ENCODE measurements around the gene AHCYL2. TPM values are rescaled to one million over a fixed set of nuclear protein-coding genes. Genes with fewer than 3 reads are reported as not detected.

AHCYL2 gene
- total RNA-seq, 1 donor from 2014 or later: 11.0 TPM

GRCh38 chr7:129421717-129422250, 197.0 kb downstream of the AHCYL2 start:
- Mint-ChIP-seq H3K4me1 (ENCODE audit: low read depth) (peaks cover 5% of the 10 kb centered on the region), H3K4me3 (ENCODE audit: unreplicated experiment) (no peak overlapping the region), H3K36me3 (ENCODE audit: low read depth) (peaks cover 7% of the 10 kb centered on the region), H3K9me3 (ENCODE audit: low read depth) (no peaks in the 10 kb centered on the region), H3K27me3 (ENCODE audit: low read depth) (no peaks in the 10 kb centered on the region), H3K27ac (ENCODE audit: unreplicated experiment) (no peak overlapping the region)
- no peak for TF ChIP-seq CTCF (IDR thresholded peaks at IDR 0.05)
- DNase-seq (ENCODE audit: low spot score): no peak

GRCh38 chr7:129422727-129423126, 197.9 kb downstream of the AHCYL2 start:
- Mint-ChIP-seq H3K9me3 (ENCODE audit: low read depth) (no peaks in the 10 kb centered on the region), H3K4me1 (ENCODE audit: low read depth) (peaks cover 5% of the 10 kb centered on the region), H3K27me3 (ENCODE audit: low read depth) (no peaks in the 10 kb centered on the region), H3K4me3 (ENCODE audit: unreplicated experiment) (no peak overlapping the region), H3K27ac (ENCODE audit: unreplicated experiment) (no peak overlapping the region), H3K36me3 (ENCODE audit: low read depth) (peaks cover 8% of the 10 kb centered on the region)
- no peak for DNase-seq (ENCODE audit: low spot score)
- TF ChIP-seq CTCF (IDR thresholded peaks at IDR 0.05): no peak

- no peak for DNase-seq (ENCODE audit: low spot score)
- no peak for TF ChIP-seq CTCF (IDR thresholded peaks at IDR 0.05)
- H3K9me3 Mint-ChIP-seq (ENCODE audit: low read depth): no peaks in the 10 kb centered on the region
Observed at GRCh38 chr7:129423700-129424410, 199.0 kb downstream of the AHCYL2 start.

GRCh38 chr7:129426482-129426881, 201.7 kb downstream of the AHCYL2 start:
- Mint-ChIP-seq H3K4me3 (ENCODE audit: unreplicated experiment) (no peak overlapping the region), H3K27me3 (ENCODE audit: low read depth) (no peaks in the 10 kb centered on the region), H3K36me3 (ENCODE audit: low read depth) (peaks cover 11% of the 10 kb centered on the region)

More at GRCh38 chr7:129423700-129424410, 199.0 kb downstream of the AHCYL2 start:
- H3K27ac Mint-ChIP-seq (ENCODE audit: unreplicated experiment): no peak overlapping the region
- no peak overlapping the region for H3K4me3 Mint-ChIP-seq (ENCODE audit: unreplicated experiment)
- no peaks in the 10 kb centered on the region for H3K27me3 Mint-ChIP-seq (ENCODE audit: low read depth)
- peaks cover 5% of the 10 kb centered on the region for H3K4me1 Mint-ChIP-seq (ENCODE audit: low read depth)
- H3K36me3 Mint-ChIP-seq (ENCODE audit: low read depth): peaks cover 9% of the 10 kb centered on the region

More at GRCh38 chr7:129426482-129426881, 201.7 kb downstream of the AHCYL2 start:
- no peak for TF ChIP-seq CTCF (IDR thresholded peaks at IDR 0.05)
- no peak overlapping the region for H3K27ac Mint-ChIP-seq (ENCODE audit: unreplicated experiment)
- peaks cover 3% of the 10 kb centered on the region for H3K4me1 Mint-ChIP-seq (ENCODE audit: low read depth)
- DNase-seq (ENCODE audit: low spot score): no peak
- no peaks in the 10 kb centered on the region for H3K9me3 Mint-ChIP-seq (ENCODE audit: low read depth)

All from chondrocyte (in vitro differentiated cells).